Neural progenitor cell (in vitro differentiated cells): Measurements from ENCODE around the gene NCKAP5.

ENCODE experiments used
- CTCF ChIP-seq: fragments of 200-600 bp; sonication (generic); IDR thresholded peaks from 2 replicates; pipeline ENCODE4 v1.5.1; 2017; ENCODE audit warnings: antibody characterized with exemption, mild to moderate bottlenecking
- EZH2 ChIP-seq: fragments of 200-600 bp; sonication (generic); IDR thresholded peaks from 2 replicates; pipeline ENCODE4 v1.6.1; 2017; ENCODE audit warnings: antibody characterized with exemption, mild to moderate bottlenecking, moderate library complexity

GRCh38 chr2:132948211-132948610 lies 620.1 kb downstream of the NCKAP5 start:
- TF ChIP-seq EZH2 (no peak), CTCF (no peak)
